K562 (cell line): ENCODE measurements around the gene CDNF. TPM values are rescaled to one million over a fixed set of nuclear protein-coding genes. Genes with fewer than 3 reads are reported as not detected.

ENCODE experiments used
- ATAC-seq: fragments of 200-7000 bp; cut with Tn5 transposase; 3 replicates; pipeline ENCODE4 v1.9.1; 2020; ENCODE audit warnings: moderate library complexity
- Bru-seq: library from RNA; stranded (reverse); fragments of 400-500 nt; gene quantifications from one replicate; lab custom pipeline; 2021; lab: Mats Ljungman, UMichigan
- BruChase-seq, 2 experiments: library from RNA; stranded (reverse); fragments of 400-500 nt; gene quantifications; one replicate each; lab custom pipeline; 2021; lab: Mats Ljungman, UMichigan
- BruUV-seq: library from RNA; stranded (reverse); fragments of 400-500 nt; replicated peaks from 2 replicates; lab custom pipeline; 2021; lab: Mats Ljungman, UMichigan
- CTCF ChIA-PET: fragments of 300-600 bp; formaldehyde crosslinking; extraction: SDS; loops from one replicate; lab custom pipeline; 2021; ENCODE audit warnings: low intra/inter-chr PET ratio; lab: Yijun Ruan, JAX
- POLR2A ChIA-PET: fragments of 300-600, 350-650 bp; sonication (Branson Sonifier 250); formaldehyde crosslinking; extraction: SDS; loops from one replicate; lab custom pipeline; 2021; ENCODE audit warnings: antibody characterized with exemption, inconsistent platforms; lab: Yijun Ruan, JAX
- DNase-seq, 4 experiments: peaks; one replicate each; pipeline versions ENCODE4 v3.0.0 to v3.0.0-alpha.2; 2011 to 2018; ENCODE audit warnings: low spot score in 3 of 4, mixed read lengths in 3 of 4; ENCODE audit errors: extremely low read depth in 1 of 4
- FAIRE-seq: peaks from 2 replicates; lab custom pipeline; 2011; peaks lifted over from hg19 to GRCh38; lab: Jason Lieb, UNC
- H2AFZ ChIP-seq: 2 replicates; pipeline ENCODE4 v1.6.0; 2011; ENCODE audit warnings: low read depth, low read length, control low read depth, inconsistent platforms
- H3K27ac ChIP-seq: fragments of 200-600 bp; 3 replicates; pipeline ENCODE4 v1.8.0; 2011; ENCODE audit warnings: low read depth, mild to moderate bottlenecking, control low read depth, inconsistent platforms, low read length, moderate library complexity, mixed read lengths; ENCODE audit errors: extremely low read depth
- H3K27me3 ChIP-seq, 2 experiments: fragments of 300-600 bp in 1 of 2; 2 replicates in 1 of 2; 3 replicates in 1 of 2; pipeline versions ENCODE4 v1.6.0 to v1.8.0; 2011; ENCODE audit warnings: inconsistent platforms in 2 of 2, low read length in 2 of 2, mild to moderate bottlenecking in 1 of 2, mixed read lengths in 1 of 2, moderate library complexity in 1 of 2; ENCODE audit not compliant: control insufficient read depth in 2 of 2, insufficient read depth in 2 of 2
- H3K36me3 ChIP-seq: fragments of 300-600 bp; 3 replicates; pipeline ENCODE4 v1.8.0; 2011; ENCODE audit warnings: mild to moderate bottlenecking, low read length, inconsistent platforms; ENCODE audit not compliant: control insufficient read depth, insufficient read depth
- H3K4me1 ChIP-seq, 2 experiments: fragments of 200-600 bp in 1 of 2; replicated peaks in 1 of 2; 2 replicates in 1 of 2; 3 replicates in 1 of 2; pipeline versions ENCODE4 v1.5.1 to v1.8.0; 2011; ENCODE audit warnings: inconsistent platforms in 2 of 2, low read length in 2 of 2, mild to moderate bottlenecking in 1 of 2, mixed read lengths in 1 of 2, moderate library complexity in 1 of 2; ENCODE audit not compliant: control insufficient read depth in 2 of 2, insufficient read depth in 2 of 2
- H3K4me2 ChIP-seq: 2 replicates; pipeline ENCODE4 v1.6.1; 2011; ENCODE audit warnings: low read length, control low read depth, inconsistent platforms, mixed read lengths; ENCODE audit not compliant: insufficient read depth
- H3K4me3 ChIP-seq: fragments of 200-600 bp; sonication (generic), shearing (Covaris generic); 2 replicates; pipeline ENCODE4 v1.5.1; 2016; ENCODE audit warnings: control low read depth, inconsistent platforms
- H3K79me2 ChIP-seq: fragments of 200-600 bp; 3 replicates; pipeline ENCODE4 v1.8.0; 2011; ENCODE audit warnings: low read length, inconsistent platforms; ENCODE audit not compliant: control insufficient read depth, insufficient read depth
- H3K9ac ChIP-seq, 2 experiments: 2 replicates each; pipeline versions ENCODE4 v1.6.0 to v1.6.1; 2011; ENCODE audit warnings: low read depth in 2 of 2, low read length in 2 of 2, control low read depth in 1 of 2, inconsistent platforms in 1 of 2, mild to moderate bottlenecking in 1 of 2, mixed read lengths in 1 of 2; ENCODE audit not compliant: insufficient read depth in 1 of 2
- H3K9me1 ChIP-seq: one replicate; pipeline ENCODE4 v1.6.0; 2011; ENCODE audit warnings: inconsistent platforms, mild to moderate bottlenecking, low read length, moderate library complexity; ENCODE audit not compliant: control insufficient read depth, insufficient read depth
- H3K9me3 ChIP-seq: replicated peaks from 2 replicates; pipeline ENCODE4 v1.5.1; 2011; ENCODE audit warnings: low read depth, low read length, inconsistent platforms; ENCODE audit not compliant: control insufficient read depth, insufficient read depth
- H4K20me1 ChIP-seq: replicated peaks from 2 replicates; pipeline ENCODE4 v1.6.1; 2011; ENCODE audit warnings: low read length, inconsistent platforms, mixed read lengths; ENCODE audit not compliant: control insufficient read depth, insufficient read depth
- ATF4 ChIP-seq: fragments of 450-650 bp; formaldehyde crosslinking; IDR thresholded peaks from 2 replicates; pipeline ENCODE4 v1.4.0; 2022; ENCODE audit warnings: mild to moderate bottlenecking, moderate library complexity
- FOXJ3 ChIP-seq: sonication (generic); formaldehyde crosslinking; IDR thresholded peaks from 2 replicates; pipeline ENCODE4 v1.4.0; 2020; ENCODE audit warnings: mild to moderate bottlenecking, missing genetic modification reagents
- HDGF ChIP-seq: fragments of 450-650 bp; IDR thresholded peaks from 2 replicates; pipeline ENCODE4 v1.6.1; 2016
- HLTF ChIP-seq: fragments of 450-650 bp; IDR thresholded peaks from 2 replicates; pipeline ENCODE4 v1.6.1; 2016
- KDM5B ChIP-seq: fragments of 200-600 bp; sonication (generic); IDR thresholded peaks from 2 replicates; pipeline ENCODE4 v1.6.1; 2012; ENCODE audit warnings: low read depth, mild to moderate bottlenecking, moderate library complexity, low read length, control low read depth, inconsistent platforms; ENCODE audit not compliant: insufficient replicate concordance
- MNT ChIP-seq, 2 experiments: fragments of 450-650 bp; conservative IDR thresholded peaks; 2 replicates each; pipeline ENCODE4 v1.6.1; 2017; ENCODE audit warnings: mild to moderate bottlenecking in 2 of 2, moderate library complexity in 2 of 2
- PCBP2 ChIP-seq: fragments of 200-400 bp; formaldehyde crosslinking; IDR thresholded peaks from 2 replicates; pipeline ENCODE4 v1.6.1; 2018; ENCODE audit warnings: low read length, low read depth, mild to moderate bottlenecking, moderate library complexity; ENCODE audit not compliant: poor library complexity, severe bottlenecking
- SMARCE1 ChIP-seq: fragments of 450-650 bp; IDR thresholded peaks from 2 replicates; pipeline ENCODE4 v1.7.1; 2016; ENCODE audit warnings: mild to moderate bottlenecking
- STAT5A ChIP-seq: IDR thresholded peaks from 2 replicates; pipeline ENCODE4 v1.6.1; 2012; ENCODE audit warnings: low read length, inconsistent platforms, borderline replicate concordance
- XRCC5 ChIP-seq: fragments of 200-400 bp; formaldehyde crosslinking; IDR thresholded peaks from 2 replicates; pipeline ENCODE4 v1.6.1; 2017; ENCODE audit warnings: low read depth, mild to moderate bottlenecking, low read length
- ZFP30 ChIP-seq: fragments of 250-450 bp; sonication (Bioruptor Pico); IDR thresholded peaks from 2 replicates; pipeline ENCODE4 v1.8.0; 2022; ENCODE audit warnings: moderate library complexity, mild to moderate bottlenecking, inconsistent platforms, borderline replicate concordance
- ZNF583 ChIP-seq: fragments of 250-450 bp; sonication (Bioruptor Pico); IDR thresholded peaks from 2 replicates; pipeline ENCODE4 v1.4.0; 2020
- WGBS: fragments of 100-300 bp; shearing (Covaris generic); methylation state at CpG from one replicate; pipeline ENCODE4 v1.1.6; 2016; ENCODE audit warnings: low coverage, mixed read lengths; ENCODE audit not compliant: insufficient coverage; ENCODE audit errors: missing lambda C conversion rate; 5-methylcytosine and 5-hydroxymethylcytosine counted together
- in situ Hi-C: fragments of 300-500 bp; cut with MboI; formaldehyde crosslinking; loops from 4 replicates; pipeline ENCODE4 v1.15.0; 2018; ENCODE audit warnings: inconsistent platforms, mixed read lengths
- intact Hi-C: fragments of 100-400 bp; cut with micrococcal nuclease; formaldehyde crosslinking; loops from 2 replicates; pipeline ENCODE4 v1.14.2; 2022
- long read RNA-seq, 3 experiments: library from polyadenylated mRNA in 2 of 3; library from RNA in 1 of 3; unstranded in 2 of 3; stranded (forward) in 1 of 3; transcript quantifications; one replicate each; pipeline ENCODE4 v2.0.0, GENCODE V29; 2019 to 2022
- polyA minus RNA-seq, 3 experiments: library from RNA; depleted of rRNA, polyadenylated mRNA; stranded (reverse); fragments of >200 nt; gene quantifications; 2 replicates each; pipeline ENCODE4 v1.2.3, GENCODE V29; 2011
- polyA plus RNA-seq, 8 experiments: library from polyadenylated mRNA; depleted of rRNA in 4 of 8; stranded (reverse) in 5 of 8; unstranded in 3 of 8; fragments of >200 nt; fragmentation: Nextera tagmentation in 2 of 8; fragmentation: Illumina TruSeq in 1 of 8; extraction: Ambion mirVana in 2 of 8; extraction: Trizol in 1 of 8; gene quantifications; 2 replicates each; pipeline versions ENCODE4 v1.2.1 to v1.2.3, GENCODE V29; 2011 to 2014; ENCODE audit warnings: inconsistent platforms in 1 of 8, missing spikeins in 1 of 8
- total RNA-seq, 7 experiments: library from RNA; depleted of rRNA in 6 of 7; stranded (reverse); fragments of >200 nt in 6 of 7; fragmentation: Illumina TruSeq in 2 of 7; extraction: Trizol in 2 of 7; gene quantifications; 2 replicates each; pipeline versions ENCODE4 v1.2.1 to v1.2.3, GENCODE V29; 2011 to 2021; ENCODE audit warnings: low replicate concordance in 1 of 7

CDNF gene
- total RNA-seq (2011; cell fraction: chromatin; rRNA removed; ENCODE audit: low replicate concordance) = 0.37 and 0.83 TPM in 2 replicates
- 0.83 and 2.2 TPM in 2 replicates for total RNA-seq (2011; cell fraction: nucleolus; rRNA removed)
- total RNA-seq (2011; cell fraction: nucleoplasm; rRNA removed) = 0.53 and 0.73 TPM in 2 replicates
- total RNA-seq (2014; rRNA removed) (0.64 TPM in 1 of 2 replicates, not detected in the other), total RNA-seq (2014; rRNA removed; fragmentation: Illumina TruSeq; extraction: Trizol) (0.29 and 0.61 TPM in 2 replicates), total RNA-seq (2015; rRNA removed; fragmentation: Illumina TruSeq; extraction: Trizol) (0.33 and 0.60 TPM in 2 replicates), total RNA-seq (2021) (0.85 and 1.00 TPM in 2 replicates), polyA plus RNA-seq (2011; rRNA removed) (0.93 and 1.6 TPM in 2 replicates), polyA plus RNA-seq (2014; fragmentation: Illumina TruSeq; extraction: Trizol) (0.61 and 0.96 TPM in 2 replicates), polyA plus RNA-seq (2014; fragmentation: Nextera tagmentation; extraction: Ambion mirVana) (under 1 TPM; 0.18 to 0.37 TPM), polyA plus RNA-seq (2014; rRNA removed) (1.1 and 1.6 TPM in 2 replicates), polyA minus RNA-seq (2011; rRNA and poly(A)+ RNA removed) (0.42 and 1.9 TPM in 2 replicates), Bru-seq, nascent RNA (percentile 51 among the genes with signal in this experiment), BruChase-seq, experiment 1, labeled RNA remaining after a 2-hour chase (percentile 40 among the genes with signal in this experiment), BruChase-seq, experiment 2, labeled RNA remaining after a 6-hour chase (percentile 38 among the genes with signal in this experiment)
- 0.13 and 1.2 TPM in 2 replicates for polyA plus RNA-seq (2011; cell fraction: cytosol; rRNA removed)
- polyA plus RNA-seq (2011; cell fraction: nucleus; rRNA removed) = 0.54 and 0.65 TPM in 2 replicates
- 0.64 and 2.2 TPM in 2 replicates for polyA plus RNA-seq (2012)
- polyA minus RNA-seq (2011; cell fraction: cytosol; rRNA and poly(A)+ RNA removed) = not detected in 2 replicates
- 0.40 and 1.4 TPM in 2 replicates for polyA minus RNA-seq (2011; cell fraction: nucleus; rRNA and poly(A)+ RNA removed)
- long read RNA-seq, experiment 1, partial matches to known transcripts = 0 of 1 reads
- long read RNA-seq, experiment 1, other reads (novel, unspliced or antisense) = 1 of 1 reads
- long read RNA-seq, experiment 2, partial matches to known transcripts = 0 of 1 reads
- long read RNA-seq, experiment 2, other reads (novel, unspliced or antisense) = 1 of 1 reads
- long read RNA-seq, experiment 3 = 0 reads

GRCh38 chr10:14837757-14838581, at the start of gene CDNF, which contains the start of the genes HSPA14 and MSANTD7:
Gene CDNF (minus strand): TSS chr10:14838037. CDS start chr10:14837946, 91 bp downstream.
Gene HSPA14 (plus strand): TSS chr10:14838306. CDS start chr10:14838403, 97 bp downstream.
Gene MSANTD7 (plus strand): TSS chr10:14838306. CDS start chr10:14842285, 3,979 bp downstream.
- H2AFZ ChIP-seq = peak within 1 kb of the TSS; percentile 97
- peaks cover 61% of the 10 kb centered on the region for H3K79me2 ChIP-seq
- H3K9ac ChIP-seq = peak within 1 kb of the TSS; percentile 98 to 99
- no peaks in the 10 kb centered on the region for H3K9me1 ChIP-seq
- intact Hi-C loops (loop anchor here (5.0 kb wide), 2 partner anchors 39 to 114 kb away; partner anchors contain the start of genes DCLRE1C and SUV39H2), in situ Hi-C loops (no loop called here)
- BruUV-seq = no TSS peak
- no peaks in the 10 kb centered on the region for H3K27me3 ChIP-seq
- H3K36me3 ChIP-seq = peaks cover 36% of the 10 kb centered on the region
- H3K4me3 ChIP-seq = peak within 1 kb of the TSS; percentile 99
- under 1% methylated on average over 69 of the region's 72 CpGs for WGBS
- POLR2A ChIA-PET = interaction anchor here (0.5 to 2.7 kb wide), 17 partner anchors 10 to 552 kb away, joined by 3 to 20 read pairs (median 3); partner anchors contain the start of gene SUV39H2
- no peaks in the 10 kb centered on the region for H3K9me3 ChIP-seq
- H3K4me1 ChIP-seq = peaks cover 3 to 13% of the 10 kb centered on the region in 2 experiments; a peak in 2 of 5 replicates
- CTCF ChIA-PET = no interaction called here
- peak; percentile 99 for FAIRE-seq
- peak; percentile 94 to 99 (median 96) for DNase-seq
- 0 out of 2 replicates have a peak, but pooled peaks cover 4% of the 10 kb centered on the region for H4K20me1 ChIP-seq
- H3K4me2 ChIP-seq = peak within 1 kb of the TSS; percentile 96
- peak; percentile 97 for ATAC-seq
- H3K27ac ChIP-seq = peak within 1 kb of the TSS; percentile 96
- peak; percentile 94 for TF ChIP-seq KDM5B
- TF ChIP-seq ATF4 (CRISPR knock-in tag) = peak; percentile 73; the same call in 1 of the 2 replicates
- no peak for TF ChIP-seq STAT5A
- TF ChIP-seq ZFP30 (CRISPR knock-in tag) = no peak
- TF ChIP-seq SMARCE1 = no peak
- TF ChIP-seq HDGF = no peak
- TF ChIP-seq ZNF583 (CRISPR knock-in tag) = 0 out of 2 replicates have a peak, but pooled peaks have one; percentile 39
- TF ChIP-seq MNT (conservative IDR thresholded peaks at IDR 0.05) = peak; percentile 60 to 72
- TF ChIP-seq PCBP2 = no peak
- TF ChIP-seq FOXJ3 = no peak
- TF ChIP-seq XRCC5 = no peak; the same call in 1 of the 2 replicates
- TF ChIP-seq HLTF = 0 out of 2 replicates have a peak, but pooled peaks have one; percentile 17
